G401.6 (cell line): ENCODE data around the gene QRICH2.
"Not testable (repeated sequence)": the region's sequence is repeated elsewhere in the genome, so short reads cannot be mapped to it uniquely, and the experiment has no call there.

ENCODE experiments used
- FAIRE-seq: peaks from 2 replicates; lab custom pipeline; 2012; peaks lifted over from hg19 to GRCh38; lab: Jason Lieb, UNC

QRICH2 gene

DNA sequence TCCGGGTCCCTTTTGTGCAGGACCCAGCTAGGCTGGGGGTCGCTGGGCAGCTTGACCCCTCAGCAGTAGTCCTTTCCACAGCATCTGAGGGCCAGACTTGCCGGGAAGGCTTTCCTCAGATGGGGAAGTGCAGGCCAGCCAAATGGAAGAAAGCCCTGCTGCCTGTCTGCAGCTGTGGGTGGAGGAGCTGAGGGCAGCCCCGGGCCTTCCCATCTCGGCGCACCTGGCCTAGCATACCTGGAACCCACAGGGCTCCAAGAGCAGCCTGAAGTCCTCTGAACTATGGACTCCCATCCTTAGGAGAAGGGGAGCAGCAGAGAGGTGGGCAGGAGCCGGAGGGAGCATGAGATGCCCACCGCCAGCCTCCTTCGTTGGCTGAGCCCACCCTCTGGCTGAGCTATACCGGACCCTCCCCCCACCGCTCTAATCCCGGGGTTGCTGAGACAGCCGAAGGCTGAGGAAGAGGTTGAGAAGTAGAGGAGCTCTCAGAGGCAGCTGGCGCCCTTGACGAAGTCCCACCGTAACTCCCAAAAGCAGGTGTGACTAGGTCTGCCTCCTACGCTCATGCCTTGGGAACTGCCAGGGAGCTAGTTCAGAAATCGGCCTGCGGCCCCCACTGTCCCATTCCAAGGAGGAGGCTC lies 29.7 kb downstream of the QRICH2 start:
- no peak for FAIRE-seq

GRCh38 chr17:76277300-76278267 lies 30.5 kb downstream of the QRICH2 start:
- no peak for FAIRE-seq

GRCh38 chr17:76276461-76277299 lies 31.4 kb downstream of the QRICH2 start:
- no peak for FAIRE-seq

- no peak for FAIRE-seq
These were observed 32.0 kb downstream of the QRICH2 start for GRCh38 chr17:76276069-76276431.

- no peak for FAIRE-seq
These were observed 32.6 kb downstream of the QRICH2 start for GRCh38 chr17:76275382-76276068.

DNA sequence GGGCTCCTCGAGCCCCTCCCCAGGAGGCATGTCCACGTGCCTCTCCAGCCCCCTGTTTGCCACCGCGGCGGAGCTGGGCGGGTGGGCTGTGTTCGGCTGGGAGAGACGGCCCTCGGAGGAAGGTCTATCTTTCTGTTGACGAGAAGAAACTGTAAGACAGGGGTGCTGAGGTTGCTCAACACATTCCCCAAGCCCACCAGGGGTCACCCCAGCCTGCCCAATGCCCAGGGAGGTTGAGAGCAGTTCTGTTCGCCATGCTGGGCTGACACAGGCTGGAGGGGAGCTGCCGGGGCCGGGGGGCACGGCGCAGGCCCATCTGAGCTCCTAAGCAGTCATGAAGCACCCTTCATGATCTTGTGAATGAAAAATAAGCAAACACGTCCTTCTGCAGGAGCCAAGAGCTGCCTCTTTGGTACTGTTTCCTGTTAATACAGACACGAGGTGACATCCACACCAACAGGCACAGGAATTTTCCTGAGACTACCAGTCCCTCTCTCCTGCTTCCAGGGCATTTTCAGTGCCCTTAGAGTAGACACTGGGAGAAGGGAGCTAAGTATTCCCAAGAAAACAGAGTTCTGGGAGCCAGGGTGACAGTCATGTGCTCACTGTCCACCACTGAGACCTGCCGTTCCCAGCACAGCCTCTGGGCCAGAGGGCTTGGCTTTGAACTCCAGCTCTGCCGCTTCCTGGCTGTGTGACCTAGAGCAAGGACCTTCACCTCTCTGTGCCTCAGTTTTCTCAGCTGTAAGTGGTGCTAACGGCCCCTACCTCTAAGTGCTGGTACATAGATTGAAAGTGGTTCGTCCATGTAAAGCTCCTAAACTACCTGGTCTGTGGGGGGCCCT lies 33.7 kb downstream of the QRICH2 start:
- no peak for FAIRE-seq

DNA sequence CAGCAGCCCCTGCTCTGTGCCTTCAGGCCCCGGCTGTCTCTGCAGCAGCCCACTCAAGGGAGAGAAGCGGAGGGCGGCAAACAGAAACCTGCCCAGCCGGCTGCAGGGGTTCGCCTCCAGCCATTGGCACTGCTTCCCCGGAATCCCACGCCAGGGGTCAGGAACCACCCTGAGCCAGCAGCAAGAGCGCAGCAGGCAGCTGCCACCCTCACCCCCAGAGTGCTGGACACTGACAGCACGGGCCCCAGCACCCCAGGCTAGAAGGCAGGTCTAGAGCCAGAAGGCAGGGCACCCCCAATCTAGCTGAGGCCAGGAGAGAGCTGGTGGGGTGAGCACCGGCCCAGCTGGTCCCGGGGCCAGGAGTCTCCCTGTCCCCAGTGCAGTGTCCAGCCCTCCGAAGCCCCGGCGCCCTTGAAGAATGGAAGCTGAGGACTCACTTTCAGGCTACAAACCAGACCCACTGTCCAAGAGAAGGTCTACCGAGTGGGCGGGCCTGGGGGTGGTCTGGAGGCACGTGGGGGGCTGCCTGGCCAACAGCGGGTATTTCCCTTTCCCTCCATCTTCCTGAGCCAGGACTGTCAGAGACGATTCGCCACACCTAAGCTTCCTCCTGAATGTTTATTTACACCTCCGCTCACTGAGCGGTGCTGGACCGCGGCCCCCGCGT lies 34.5 kb downstream of the QRICH2 start:
- FAIRE-seq = no peak

GRCh38 chr17:76272541-76273444 lies 35.3 kb downstream of the QRICH2 start:
- FAIRE-seq = no peak

GRCh38 chr17:76271669-76272540 lies 36.2 kb downstream of the QRICH2 start:
- FAIRE-seq = no peak

DNA sequence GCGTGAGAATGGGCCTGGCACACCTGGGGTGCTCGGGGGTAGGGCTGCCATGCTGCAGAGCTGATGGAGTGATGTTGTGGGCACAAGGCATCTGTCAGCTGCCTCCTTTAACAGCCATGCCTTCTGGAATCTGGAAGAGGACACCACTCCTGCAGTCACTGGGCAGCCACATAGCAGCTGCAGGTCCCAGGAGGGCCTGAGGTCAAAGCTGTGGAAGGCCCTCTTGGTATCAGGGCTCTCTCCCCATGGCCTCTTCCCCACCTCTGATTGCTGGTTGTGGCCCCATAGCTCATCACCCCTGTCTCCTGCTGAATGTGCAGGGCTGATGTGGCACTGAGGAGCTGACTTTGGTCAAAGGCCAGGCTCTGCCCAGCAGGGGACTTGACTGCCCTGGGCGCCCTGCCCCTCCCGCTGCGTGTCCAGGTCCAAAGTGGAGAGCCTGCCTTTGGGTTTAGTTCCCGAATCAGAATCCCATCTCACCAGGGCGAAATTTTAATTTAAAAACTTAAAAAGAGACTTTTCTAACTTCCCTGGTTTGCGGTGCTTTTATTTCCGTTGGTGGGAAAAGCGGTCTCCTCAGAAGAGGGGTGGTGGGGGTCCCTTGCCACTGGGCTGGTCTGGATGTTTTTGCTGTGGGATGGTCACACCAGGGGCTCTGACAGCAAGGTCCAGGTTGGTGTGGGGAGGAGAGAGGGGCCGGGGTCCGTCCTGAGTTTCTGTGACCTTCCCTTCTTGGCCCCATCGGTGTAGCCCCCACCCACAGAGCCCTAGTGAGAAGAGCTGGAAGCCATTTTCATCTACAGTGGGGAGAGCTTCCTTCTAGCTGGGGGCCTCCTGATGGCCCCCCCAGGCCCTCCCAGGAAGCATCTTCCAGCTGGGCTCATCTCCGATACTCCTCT lies 37.1 kb downstream of the QRICH2 start:
- no peak for FAIRE-seq

- no peak for FAIRE-seq
These were observed 37.9 kb downstream of the QRICH2 start for GRCh38 chr17:76270127-76270592.

DNA sequence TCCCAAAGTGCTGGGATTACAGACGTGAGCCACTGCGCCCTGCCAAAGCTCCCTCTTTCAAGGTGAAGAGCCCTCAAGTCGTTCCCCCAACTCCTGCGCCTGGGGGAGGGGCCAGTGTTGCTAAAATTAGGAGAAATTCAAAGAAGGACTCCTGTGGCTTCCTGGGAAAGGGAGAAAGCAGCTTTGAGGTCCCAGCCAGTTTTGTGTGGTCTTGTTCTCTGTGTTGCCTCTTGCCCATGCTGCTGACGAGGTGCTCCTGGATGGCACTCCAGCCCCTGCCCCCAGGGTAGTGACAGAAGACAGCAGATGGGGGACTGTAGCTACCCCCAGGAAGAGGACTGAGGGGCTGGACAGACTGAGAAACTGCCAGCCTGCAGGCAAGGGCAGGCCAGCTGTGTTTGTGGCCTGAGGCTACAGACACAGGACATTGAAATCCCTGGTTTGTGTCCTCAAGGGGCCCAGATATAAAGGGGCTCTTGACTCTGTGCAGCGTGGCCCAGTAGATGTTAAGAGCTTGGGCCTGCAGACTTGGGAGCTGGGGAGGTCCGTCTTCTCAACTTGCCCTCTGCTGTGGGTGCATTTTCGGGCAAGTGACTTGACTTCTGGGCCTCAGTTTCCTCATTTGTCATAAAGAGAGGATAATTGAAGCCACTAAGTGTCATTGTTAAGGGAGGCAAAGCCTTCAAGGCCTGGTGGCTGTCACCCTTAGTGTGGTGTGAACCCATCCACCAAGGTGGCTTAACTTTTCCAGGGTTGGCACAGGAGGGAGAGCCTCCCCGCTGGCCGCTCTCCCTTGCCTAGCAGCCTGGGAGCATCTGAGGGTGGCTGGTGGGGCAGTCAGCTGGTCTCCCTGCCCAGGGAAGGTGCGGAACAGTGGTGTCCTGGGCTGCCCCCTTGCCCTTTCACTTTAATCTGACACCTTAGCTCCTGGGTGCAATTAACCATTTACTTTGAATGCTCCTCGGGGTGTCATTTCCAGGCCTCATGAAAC lies 38.8 kb downstream of the QRICH2 start:
- FAIRE-seq = no peak

DNA sequence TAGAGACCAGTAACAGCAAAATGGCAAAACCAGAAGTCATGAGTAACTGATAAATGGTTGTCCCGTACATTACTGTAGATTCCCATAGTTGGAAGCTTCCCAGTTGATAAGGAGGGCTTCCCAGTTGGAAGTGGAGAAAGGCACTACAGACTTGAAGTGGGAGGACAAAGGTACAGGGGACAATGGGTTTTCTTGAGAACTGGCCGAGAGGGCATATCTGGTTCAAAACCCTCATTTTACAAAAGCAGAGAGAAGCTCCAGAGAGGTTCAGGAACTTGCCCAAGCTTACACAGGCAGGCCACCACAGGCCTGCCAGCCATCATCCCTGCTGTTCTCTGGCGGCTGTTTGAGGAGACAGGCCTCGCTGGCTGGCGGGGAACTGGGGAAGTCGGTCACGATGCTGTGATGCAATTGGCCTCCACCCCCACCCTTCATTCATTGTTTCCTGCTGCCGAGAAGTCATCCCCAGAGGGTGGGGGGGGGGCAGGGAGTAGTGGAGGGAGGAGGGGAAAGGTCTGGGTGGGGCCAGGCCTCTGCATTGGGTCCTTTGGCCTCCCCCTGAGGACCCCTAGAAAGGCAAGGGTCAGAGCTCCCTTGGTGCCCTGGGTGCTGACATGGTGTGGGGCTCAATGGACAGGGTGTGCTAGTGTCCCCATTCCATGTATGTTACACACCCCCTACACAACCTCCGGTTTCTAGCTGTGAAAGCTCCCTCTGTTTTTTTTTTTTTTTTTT lies 39.9 kb downstream of the QRICH2 start:
- no peak for FAIRE-seq

DNA sequence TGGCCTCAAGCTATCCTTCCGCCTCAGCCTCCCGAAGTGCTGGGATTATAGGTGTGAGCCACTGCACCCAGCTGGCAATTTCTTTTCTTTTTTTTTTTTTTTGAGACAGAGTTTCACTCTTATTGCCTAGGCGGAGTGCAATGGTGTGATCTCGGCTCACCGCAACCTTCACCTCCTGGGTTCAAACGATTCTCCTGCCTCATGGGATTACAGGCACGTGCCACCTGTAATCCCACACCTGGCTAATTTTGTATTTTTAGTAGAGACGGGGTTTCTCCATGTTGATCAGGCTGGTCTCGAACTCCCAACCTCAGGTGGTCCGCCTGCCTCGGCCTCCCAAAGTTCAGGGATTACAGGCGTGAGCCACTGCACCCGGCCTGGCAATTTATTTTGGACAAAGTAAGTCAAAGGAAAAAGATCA lies 40.5 kb downstream of the QRICH2 start:
- FAIRE-seq = not testable (repeated sequence)

DNA sequence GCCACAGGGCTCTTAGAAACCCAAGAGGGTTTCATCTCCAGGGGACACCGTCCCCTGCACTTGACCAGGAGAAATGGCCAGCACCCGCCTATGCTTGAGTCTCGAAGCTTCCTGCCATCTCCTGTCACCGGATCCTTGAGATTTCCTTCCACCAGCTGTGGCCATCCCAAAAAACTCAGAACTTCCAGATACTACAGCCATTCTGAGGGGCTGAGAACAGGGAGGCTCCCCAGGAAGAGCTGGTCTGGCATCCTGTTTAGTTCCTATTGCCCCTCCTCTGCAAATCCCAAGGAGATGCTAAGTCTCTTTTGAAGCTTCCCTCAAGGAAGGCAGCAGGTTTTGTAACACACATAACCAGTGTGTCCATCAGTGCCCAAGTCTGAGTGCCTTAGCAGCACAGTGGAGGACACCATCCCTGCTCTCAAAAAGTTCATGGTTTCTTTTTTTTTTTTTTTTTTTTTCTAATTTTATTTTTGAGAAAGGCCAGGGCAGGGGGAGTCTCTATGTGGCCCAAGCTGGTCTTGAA lies 41.0 kb downstream of the QRICH2 start:
- no peak for FAIRE-seq
